Right atrium auricular region (tissue), 2 donors: ENCODE data around the gene PTRHD1. TPM values are rescaled to one million over a fixed set of nuclear protein-coding genes. Genes with fewer than 3 reads are reported as not detected.

Source experiments
- DNase-seq: peaks from one replicate; pipeline ENCODE4 v3.0.0-alpha.2; 2019; ENCODE audit warnings: low spot score
- H3K27ac ChIP-seq, 2 donors: fragments of 200-600 bp; sonication (generic); 1 replicate in 1 of 2; 2 replicates in 1 of 2; pipeline ENCODE4 v1.5.1; 2016 to 2019
- H3K27me3 ChIP-seq, 2 donors: fragments of 200-600 bp; sonication (generic); one replicate each; pipeline versions ENCODE4 v1.5.1 to v1.6.0; 2017 to 2019
- H3K36me3 ChIP-seq: fragments of 200-600 bp; sonication (generic); one replicate; pipeline ENCODE4 v1.5.1; 2016
- H3K4me1 ChIP-seq, 2 donors: fragments of 200-600 bp; sonication (generic); one replicate each; pipeline versions ENCODE4 v1.5.1 to v1.6.0; 2017 to 2019
- H3K4me3 ChIP-seq, 2 donors: fragments of 200-600 bp; sonication (generic); 1 replicate in 1 of 2; 2 replicates in 1 of 2; pipeline ENCODE4 v1.5.1; 2017 to 2019; ENCODE audit warnings: mild to moderate bottlenecking in 1 of 2, moderate library complexity in 1 of 2
- H3K9me3 ChIP-seq, 2 donors: fragments of 200-600 bp; sonication (generic); one replicate each; pipeline ENCODE4 v1.5.1; 2019
- CTCF ChIP-seq, 2 donors: fragments of 200-600 bp; sonication (generic); IDR thresholded peaks; one replicate each; pipeline ENCODE4 v1.5.1; 2019; ENCODE audit warnings: antibody characterized with exemption in 2 of 2
- total RNA-seq, 2 donors: library from RNA; depleted of rRNA; stranded (reverse); fragments of >200 nt; gene quantifications; one replicate each; pipeline ENCODE4 v1.1.0, GENCODE V29; 2016

The PTRHD1 gene
- total RNA-seq, 2 donors from 2014 or later: 12.8 to 17.7 TPM

- H3K27ac ChIP-seq: no peak overlapping the region
- H3K27me3 ChIP-seq: no peaks in the 10 kb centered on the region
- H3K4me1 ChIP-seq: no peaks in the 10 kb centered on the region
- no peak overlapping the region for H3K4me3 ChIP-seq
- DNase-seq: no peak
- H3K9me3 ChIP-seq: no peaks in the 10 kb centered on the region
- no peak for TF ChIP-seq CTCF (IDR thresholded peaks at IDR 0.05)
- H3K36me3 ChIP-seq: peaks cover 21% of the 10 kb centered on the region
Measured at GRCh38 chr2:24749069-24749691, 44.0 kb downstream of the PTRHD1 start.

GRCh38 chr2:24747299-24747698, 45.9 kb downstream of the PTRHD1 start:
- no peak for TF ChIP-seq CTCF (IDR thresholded peaks at IDR 0.05)
- Histone ChIP-seq H3K4me3 (no peak overlapping the region), H3K27ac (no peak overlapping the region), H3K4me1 (no peaks in the 10 kb centered on the region), H3K27me3 (no peaks in the 10 kb centered on the region), H3K9me3 (no peaks in the 10 kb centered on the region), H3K36me3 (peaks cover 12% of the 10 kb centered on the region)
- no peak for DNase-seq

- TF ChIP-seq CTCF (IDR thresholded peaks at IDR 0.05): no peak
- no peaks in the 10 kb centered on the region for H3K4me1 ChIP-seq
- no peak overlapping the region for H3K27ac ChIP-seq
- no peak overlapping the region for H3K4me3 ChIP-seq
- H3K36me3 ChIP-seq: peaks cover 15% of the 10 kb centered on the region
- no peak for DNase-seq
- H3K27me3 ChIP-seq: no peaks in the 10 kb centered on the region
- no peaks in the 10 kb centered on the region for H3K9me3 ChIP-seq
Measured at GRCh38 chr2:24745825-24746224, 47.4 kb downstream of the PTRHD1 start.

GRCh38 chr2:24744356-24744755, 48.8 kb downstream of the PTRHD1 start:
- no peak overlapping the region for H3K4me3 ChIP-seq
- H3K27ac ChIP-seq: no peak overlapping the region
- no peaks in the 10 kb centered on the region for H3K4me1 ChIP-seq
- H3K36me3 ChIP-seq: peaks cover 15% of the 10 kb centered on the region
- H3K27me3 ChIP-seq: no peaks in the 10 kb centered on the region
- H3K9me3 ChIP-seq: no peaks in the 10 kb centered on the region
- no peak for TF ChIP-seq CTCF (IDR thresholded peaks at IDR 0.05)
- DNase-seq: no peak

GRCh38 chr2:24743924-24744323, 49.3 kb downstream of the PTRHD1 start:
- Histone ChIP-seq H3K4me1 (no peaks in the 10 kb centered on the region), H3K4me3 (no peak overlapping the region), H3K36me3 (peaks cover 15% of the 10 kb centered on the region), H3K27me3 (no peaks in the 10 kb centered on the region), H3K9me3 (no peaks in the 10 kb centered on the region), H3K27ac (no peak overlapping the region)
- DNase-seq: no peak
- TF ChIP-seq CTCF (IDR thresholded peaks at IDR 0.05): no peak

GRCh38 chr2:24742730-24743129, 50.5 kb downstream of the PTRHD1 start:
- peaks cover 15% of the 10 kb centered on the region for H3K36me3 ChIP-seq
- H3K27ac ChIP-seq: no peak overlapping the region
- no peaks in the 10 kb centered on the region for H3K9me3 ChIP-seq

More at GRCh38 chr2:24742730-24743129, 50.5 kb downstream of the PTRHD1 start:
- no peaks in the 10 kb centered on the region for H3K27me3 ChIP-seq
- DNase-seq: no peak
- TF ChIP-seq CTCF (IDR thresholded peaks at IDR 0.05): no peak
- no peak overlapping the region for H3K4me3 ChIP-seq
- no peaks in the 10 kb centered on the region for H3K4me1 ChIP-seq
